ENCODE results near the gene PLCE1.

PLCE1 gene

DNA sequence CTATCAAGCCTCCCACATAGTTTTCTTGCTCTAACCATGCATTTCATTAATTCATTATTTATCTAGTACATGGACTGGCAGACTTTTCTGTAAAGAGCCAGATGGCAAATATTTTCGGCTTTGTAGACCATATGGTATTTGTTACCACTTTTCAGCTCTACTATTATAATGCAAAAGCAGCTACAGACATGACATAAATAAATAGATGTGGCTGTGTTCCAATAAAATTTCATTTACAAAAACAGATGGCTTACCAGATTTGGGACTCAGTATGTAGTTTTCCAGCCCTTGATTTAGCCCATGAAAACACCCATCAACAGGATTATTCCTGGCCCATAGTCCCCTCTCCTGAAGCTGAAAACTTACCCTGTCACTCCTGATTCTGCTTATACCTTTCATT is 32.1 kb downstream of the PLCE1 start:
- DNase-seq, result no peak

DNA sequence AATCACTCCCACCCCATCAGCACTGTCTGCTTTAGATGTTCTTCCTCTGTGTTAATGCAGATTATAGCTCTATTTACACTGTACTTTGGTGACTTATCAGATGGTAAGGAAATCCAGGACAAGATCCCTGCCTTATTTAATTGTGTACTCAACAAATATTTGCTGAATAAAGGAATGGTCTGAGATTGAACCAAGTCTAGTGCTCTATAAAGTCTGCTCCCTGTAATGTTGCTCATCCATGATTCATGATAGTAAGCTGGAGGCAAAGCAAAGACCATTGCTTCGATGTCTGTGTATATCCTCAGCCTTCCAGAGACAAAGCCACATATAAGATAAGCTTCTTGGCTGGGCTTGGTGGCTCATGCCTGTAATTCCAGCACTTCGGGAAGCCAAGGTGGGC is 33.5 kb downstream of the PLCE1 start:
- DNase-seq, result no peak

DNA sequence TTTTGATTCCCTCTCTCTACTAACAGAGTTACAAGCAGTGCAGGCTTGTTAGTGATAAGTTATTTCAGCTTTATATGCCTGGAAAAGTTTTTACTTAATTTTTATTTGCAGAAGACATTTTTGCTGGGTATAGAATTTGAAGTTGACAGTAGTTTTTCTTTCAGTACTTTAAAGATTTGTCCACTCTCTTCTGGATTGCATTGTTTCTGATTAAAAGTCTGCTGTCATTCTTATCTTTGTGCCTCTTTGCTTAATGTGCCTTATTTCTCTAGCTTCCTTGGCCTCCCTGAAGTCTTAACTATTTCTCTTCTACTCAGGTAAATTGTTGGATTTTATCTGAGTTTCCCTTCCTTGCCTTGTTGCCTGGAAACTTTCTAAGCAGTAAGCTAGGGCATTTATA is 36.2 kb downstream of the PLCE1 start:
- DNase-seq, result no peak

DNA sequence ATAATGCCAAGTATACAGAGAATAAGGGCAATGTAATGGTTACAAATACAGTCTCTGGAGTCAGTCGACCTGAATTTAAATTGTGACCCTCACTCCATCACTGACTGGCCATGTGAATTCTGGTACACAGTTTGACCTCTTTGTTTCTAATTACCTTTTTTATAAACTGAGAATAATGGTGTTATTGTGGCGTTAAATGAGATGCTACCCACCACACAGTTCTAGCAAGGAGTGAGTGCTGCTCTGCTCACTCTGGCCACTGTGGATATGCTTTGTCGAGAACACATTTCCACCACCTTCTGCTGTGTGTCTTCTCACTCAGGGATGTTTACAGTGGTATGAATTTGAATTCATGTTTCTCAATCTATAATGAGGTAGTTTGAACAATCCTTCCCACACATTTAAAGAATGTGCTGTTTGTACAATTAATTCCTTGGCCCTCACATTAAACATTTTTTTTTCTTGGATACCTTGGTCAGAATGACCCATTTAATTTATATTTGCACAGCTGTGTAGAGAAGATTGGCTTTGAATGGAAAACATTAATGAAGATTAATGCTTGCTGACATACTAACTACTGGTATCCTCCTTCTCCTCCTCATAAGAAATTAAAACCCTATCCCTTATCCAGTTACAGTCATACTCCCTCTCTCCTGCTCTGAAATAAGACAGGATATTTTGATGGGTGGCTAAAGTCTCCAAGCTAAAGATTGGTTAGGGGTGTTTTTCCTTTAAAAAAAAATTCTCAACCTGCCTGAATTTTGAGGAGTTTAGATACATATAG is 42.4 kb downstream of the PLCE1 start:
- no peak for DNase-seq

DNA sequence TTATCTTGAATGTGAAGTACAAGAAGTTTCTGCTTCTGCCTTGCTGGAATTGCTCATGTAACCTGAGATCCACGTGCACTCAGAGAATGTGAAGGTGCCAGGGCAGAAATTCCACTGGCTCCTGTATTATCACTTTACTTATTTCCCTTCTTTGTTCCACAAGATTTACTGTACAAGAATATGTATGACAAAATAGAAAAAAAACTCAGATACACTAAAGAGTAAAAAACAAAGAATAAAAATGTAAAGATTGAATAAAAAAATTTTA is 43.0 kb downstream of the PLCE1 start:
- DNase-seq, result no peak

DNA sequence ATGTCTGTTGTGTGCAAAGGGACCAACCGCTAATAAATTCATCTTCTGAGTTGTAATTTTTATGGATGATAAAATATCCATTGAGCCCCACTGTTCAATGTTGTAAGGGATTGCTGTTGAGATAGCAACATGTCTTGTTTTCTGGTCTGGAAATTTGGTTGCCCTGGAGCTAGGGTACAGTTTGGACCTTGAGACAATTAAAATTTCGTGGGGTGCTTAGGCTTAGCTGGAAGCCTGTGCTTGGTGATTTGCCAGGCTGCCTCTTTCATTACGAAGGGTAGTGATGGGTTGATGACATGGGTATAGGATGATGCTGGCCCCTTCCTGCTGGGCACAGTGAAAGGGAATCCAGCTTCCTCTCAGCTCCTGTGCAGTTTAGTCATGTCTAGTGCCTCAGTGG is 43.6 kb downstream of the PLCE1 start:
- DNase-seq, result no peak

DNA sequence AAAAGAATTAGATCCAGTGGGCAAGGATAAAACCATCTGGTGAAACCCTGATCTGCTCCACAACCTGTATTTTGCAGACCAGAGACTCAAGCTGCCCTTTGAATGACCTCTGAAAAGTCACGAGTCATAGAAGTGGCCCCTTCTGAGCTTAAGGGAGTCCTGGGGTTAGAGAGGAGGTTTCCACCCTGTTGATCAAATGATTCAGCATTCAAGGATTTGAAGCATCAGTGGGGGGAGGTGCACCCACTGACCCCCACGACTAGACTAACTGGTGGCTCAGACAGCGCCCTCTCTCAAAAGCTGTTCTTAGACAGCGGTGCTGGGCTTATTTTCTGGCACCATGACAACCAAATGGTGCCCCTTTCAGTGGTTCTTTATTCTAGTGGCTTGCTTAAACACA is 44.3 kb downstream of the PLCE1 start:
- DNase-seq, result no peak

DNA sequence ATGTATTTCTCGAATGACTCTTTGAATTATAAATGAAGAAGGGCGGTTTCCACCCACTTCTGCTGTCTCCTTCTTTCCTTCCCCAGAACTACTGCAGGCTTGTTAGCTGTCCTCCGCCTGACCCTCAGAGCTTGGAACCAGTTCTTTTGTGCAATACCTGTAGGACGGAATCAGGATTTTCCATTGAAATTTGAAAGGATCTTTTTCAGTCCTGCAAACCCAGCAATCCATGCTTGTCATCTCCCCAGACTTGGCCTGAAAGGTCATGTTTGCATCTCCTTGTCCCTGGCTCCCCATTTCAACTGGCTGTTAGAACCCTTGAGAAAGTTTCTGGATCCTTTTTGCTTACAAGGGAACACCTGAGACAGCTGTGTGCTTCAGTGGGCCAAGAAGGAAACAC is 47.5 kb downstream of the PLCE1 start:
- DNase-seq, result no peak

DNA sequence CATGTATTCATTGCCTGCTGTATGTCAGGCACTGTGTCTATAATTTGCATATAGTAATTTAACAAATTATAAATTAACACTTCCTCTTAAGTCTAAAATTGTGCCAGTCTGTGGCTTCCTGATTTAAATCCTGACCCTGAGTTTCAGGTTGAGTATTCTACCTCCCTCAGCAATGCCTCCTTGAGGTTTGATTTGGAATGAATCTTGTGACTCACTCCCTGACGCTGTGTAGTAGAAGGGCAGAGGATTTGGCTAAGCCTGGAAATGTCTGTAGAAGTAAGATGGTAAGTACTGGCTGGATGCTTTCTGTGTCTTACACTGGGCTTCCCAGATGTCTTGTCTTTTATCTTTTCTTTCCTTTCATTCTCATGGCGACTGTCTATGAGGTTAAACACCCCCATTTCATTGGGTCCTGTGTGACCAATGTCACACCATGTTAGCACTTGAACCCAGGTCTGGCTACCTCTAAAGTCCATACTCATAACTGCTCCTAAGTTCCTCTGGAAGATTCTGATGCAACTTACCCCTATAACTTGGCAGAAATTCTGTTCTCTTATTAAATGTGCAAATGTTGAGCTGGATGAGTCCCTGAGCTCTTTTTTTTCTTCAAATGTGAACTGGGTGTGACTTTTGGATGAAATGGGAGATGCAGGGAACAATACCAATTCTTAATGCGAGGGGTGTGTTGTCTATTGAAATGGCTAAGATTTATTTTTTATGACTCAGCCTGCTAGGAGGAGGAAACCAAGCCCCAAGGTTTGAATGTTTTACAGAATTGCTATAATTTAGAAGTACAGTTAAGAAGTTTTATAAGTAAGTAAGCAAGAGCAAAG is 48.5 kb downstream of the PLCE1 start:
- DNase-seq, result no peak

DNA sequence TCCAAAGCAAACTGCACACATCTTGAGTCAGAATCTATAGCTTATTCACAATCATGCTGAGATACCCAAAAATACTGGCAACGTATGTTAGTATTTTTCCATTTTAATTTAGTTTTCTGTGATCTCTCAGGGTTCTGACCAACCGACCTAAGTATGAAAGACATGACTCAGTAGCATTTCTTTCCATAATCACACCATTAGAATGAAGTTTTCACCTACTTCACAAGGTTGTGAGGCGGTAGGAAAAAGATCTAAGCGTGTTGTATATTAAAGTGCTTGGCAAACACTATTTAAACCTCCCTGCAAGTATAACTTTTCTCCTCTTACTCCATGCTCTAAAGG is 49.1 kb downstream of the PLCE1 start:
- no peak for DNase-seq

Measured in stimulated activated CD4-positive, alpha-beta T cell treated with anti-CD3 and anti-CD28 coated beads, Interleukin-12 subunit alpha, Interleukin-12 subunit beta, amount 100 ng/mL, for 4 hours (primary cell).